Activated T-cell treated with anti-CD3 and anti-CD28 coated beads, Interleukin-2, amount 50 U/mL, for 1 hour (primary cell): ENCODE measurements around the gene ZMIZ1.

ENCODE experiments used
- DNase-seq: peaks from one replicate; pipeline ENCODE4 v3.0.0-alpha.2; 2020

ZMIZ1 gene

GRCh38 chr10:79314761-79315601 is 246.2 kb downstream of the ZMIZ1 start:
- DNase-seq, result no peak

GRCh38 chr10:79315602-79315920 is 246.8 kb downstream of the ZMIZ1 start:
- no peak for DNase-seq

- no peak for DNase-seq
Observed at GRCh38 chr10:79316671-79317431, 248.1 kb downstream of the ZMIZ1 start.

GRCh38 chr10:79318369-79318768 is 249.6 kb downstream of the ZMIZ1 start:
- no peak for DNase-seq

GRCh38 chr10:79319115-79319771 is 250.5 kb downstream of the ZMIZ1 start:
- no peak for DNase-seq

- DNase-seq, result no peak
Observed at GRCh38 chr10:79320316-79320715, 251.6 kb downstream of the ZMIZ1 start.

GRCh38 chr10:79320820-79321493 is 252.2 kb downstream of the ZMIZ1 start:
- DNase-seq, result no peak

- no peak for DNase-seq
Observed at GRCh38 chr10:79321494-79321882, 252.7 kb downstream of the ZMIZ1 start.

GRCh38 chr10:79321951-79322350 is 253.2 kb downstream of the ZMIZ1 start:
- DNase-seq, result no peak

GRCh38 chr10:79322616-79323543 is 254.1 kb downstream of the ZMIZ1 start:
- peak; percentile 78 for DNase-seq

- no peak for DNase-seq
Observed at GRCh38 chr10:79323602-79324001, 254.8 kb downstream of the ZMIZ1 start.

GRCh38 chr10:79324032-79324695 is 255.4 kb downstream of the ZMIZ1 start:
- DNase-seq, result no peak

GRCh38 chr10:79326361-79327089 is 257.8 kb downstream of the ZMIZ1 start:
- no peak for DNase-seq

- DNase-seq, result no peak
Observed at GRCh38 chr10:79327090-79327457, 258.3 kb downstream of the ZMIZ1 start.

GRCh38 chr10:79328147-79328701 is 259.5 kb downstream of the ZMIZ1 start:
- DNase-seq, result no peak

GRCh38 chr10:79328737-79329504 is 260.2 kb downstream of the ZMIZ1 start:
- no peak for DNase-seq

GRCh38 chr10:79329529-79329928 is 260.8 kb downstream of the ZMIZ1 start:
- DNase-seq, result no peak

GRCh38 chr10:79331226-79331625 is 262.5 kb downstream of the ZMIZ1 start:
- DNase-seq, result no peak

GRCh38 chr10:79331709-79332108 is 262.9 kb downstream of the ZMIZ1 start:
- DNase-seq, result peak; percentile 49
